Putamen (tissue), 1 donor: ENCODE results near the gene PCDHGA9.
"Not testable (repeated sequence)": the region's sequence is repeated elsewhere in the genome, so short reads cannot be mapped to it uniquely, and the experiment has no call there.

Experiments used
- DNase-seq: peaks from one replicate; pipeline ENCODE4 v3.0.0-alpha.2; 2016; ENCODE audit warnings: low spot score

PCDHGA9 gene

DNA sequence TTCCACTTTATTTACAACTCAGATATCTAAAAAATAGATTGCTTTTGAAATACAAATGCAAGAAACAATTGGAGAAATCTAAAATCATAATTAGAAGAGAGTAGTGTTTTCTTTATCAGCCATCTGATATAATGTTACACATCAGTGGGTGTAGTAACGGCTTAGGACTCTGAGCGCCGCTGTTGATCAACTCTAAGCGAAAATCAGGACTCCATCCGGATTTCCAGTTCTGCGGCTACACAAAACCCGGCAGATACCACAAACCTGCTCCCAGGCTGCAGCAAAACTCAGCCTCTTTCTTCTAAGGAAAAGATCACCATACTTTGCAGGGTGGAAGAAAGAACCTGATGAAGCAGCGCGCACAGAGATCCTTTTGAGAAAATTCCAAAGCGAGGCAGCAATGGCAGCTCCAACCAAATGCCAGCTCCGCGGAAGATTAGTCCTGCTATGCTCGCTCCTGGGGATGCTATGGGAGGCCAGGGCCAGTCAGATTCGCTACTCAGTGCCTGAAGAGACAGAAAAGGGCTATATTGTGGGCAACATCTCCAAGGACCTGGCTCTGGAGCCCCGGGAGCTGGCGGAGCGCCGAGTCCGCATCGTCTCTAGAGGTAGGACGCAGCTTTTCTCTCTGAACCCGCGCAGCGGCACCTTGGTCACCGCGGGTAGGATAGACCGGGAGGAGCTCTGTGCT, at the start of gene PCDHGA9:
TSS of gene PCDHGA9 (plus strand) at position 226 of the 691 bp plus-strand sequence. CDS start at position 401, 175 bp downstream.
- no peak for DNase-seq

DNA sequence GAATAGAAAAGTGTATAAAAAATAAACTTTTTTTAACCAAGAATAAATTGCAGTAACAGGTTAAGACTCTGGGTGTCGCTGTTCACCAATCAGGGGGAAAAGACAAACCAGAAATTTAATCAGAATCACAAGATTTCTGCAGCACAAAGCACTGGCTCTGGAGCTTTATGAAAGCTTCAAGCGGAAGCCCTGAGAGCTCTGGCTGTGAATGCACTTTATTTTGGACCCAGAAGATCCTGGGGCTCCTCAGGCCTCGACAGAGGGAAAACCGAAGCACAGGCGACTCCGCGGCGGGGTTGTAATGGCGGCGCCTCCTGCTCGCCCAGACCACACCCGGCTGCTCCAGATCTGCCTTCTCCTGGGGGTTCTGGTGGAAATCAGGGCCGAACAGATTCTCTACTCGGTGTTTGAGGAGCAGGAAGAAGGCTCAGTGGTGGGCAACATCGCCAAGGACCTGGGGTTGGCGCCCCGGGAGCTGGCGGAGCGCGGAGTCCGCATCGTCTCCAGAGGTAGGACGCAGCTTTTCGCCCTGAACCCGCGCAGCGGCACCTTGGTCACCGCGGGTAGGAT, 47.6 kb upstream of the PCDHGA9 start, which contains the start of gene PCDHGA4:
TSS of gene PCDHGA4 (plus strand) at position 122 of the 570 bp plus-strand sequence. CDS start at position 209, 87 bp downstream.
- DNase-seq = no peak

DNA sequence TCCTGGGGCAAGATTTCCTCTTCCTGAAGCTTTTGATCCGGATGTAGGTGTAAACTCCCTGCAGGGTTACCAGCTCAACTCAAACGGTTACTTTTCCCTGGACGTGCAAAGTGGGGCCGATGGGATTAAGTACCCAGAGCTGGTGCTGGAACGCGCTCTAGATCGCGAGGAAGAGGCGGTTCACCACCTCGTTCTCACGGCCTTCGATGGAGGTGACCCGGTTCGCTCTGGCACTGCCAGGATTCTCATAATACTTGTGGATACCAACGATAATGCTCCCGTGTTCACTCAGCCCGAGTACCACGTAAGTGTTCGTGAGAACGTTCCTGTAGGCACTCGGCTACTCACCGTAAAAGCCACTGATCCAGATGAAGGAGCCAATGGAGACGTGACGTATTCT, 46.9 kb upstream of the PCDHGA9 start:
- no peak for DNase-seq

DNA sequence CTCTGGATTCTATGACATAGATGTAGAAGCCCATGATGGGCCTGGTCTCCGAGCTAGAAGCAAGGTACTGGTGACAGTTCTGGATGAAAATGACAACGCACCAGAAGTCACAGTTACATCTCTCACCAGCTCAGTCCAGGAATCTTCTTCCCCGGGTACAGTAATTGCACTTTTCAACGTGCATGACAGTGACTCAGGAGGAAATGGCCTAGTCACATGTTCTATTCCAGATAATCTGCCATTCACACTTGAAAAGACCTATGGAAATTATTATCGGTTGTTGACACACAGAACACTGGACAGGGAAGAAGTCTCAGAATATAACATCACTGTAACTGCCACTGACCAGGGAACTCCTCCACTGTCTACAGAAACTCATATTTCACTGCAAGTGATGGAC, 46.4 kb upstream of the PCDHGA9 start:
- no peak for DNase-seq

DNA sequence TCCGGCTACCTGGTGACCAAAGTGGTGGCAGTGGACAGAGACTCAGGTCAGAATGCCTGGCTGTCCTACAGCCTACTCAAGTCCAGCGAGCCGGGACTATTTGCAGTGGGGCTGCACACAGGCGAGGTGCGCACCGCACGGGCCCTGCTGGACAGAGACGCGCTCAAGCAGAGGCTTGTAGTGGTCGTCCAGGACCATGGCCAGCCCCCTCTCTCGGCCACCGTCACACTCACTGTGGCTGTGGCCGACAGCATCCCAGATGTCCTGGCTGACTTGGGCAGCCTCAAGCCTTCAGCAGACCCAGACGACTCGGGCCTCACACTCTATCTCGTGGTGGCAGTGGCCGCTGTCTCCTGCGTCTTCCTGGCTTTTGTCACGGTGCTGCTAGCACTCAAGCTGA, 45.6 kb upstream of the PCDHGA9 start:
- DNase-seq = no peak

DNA sequence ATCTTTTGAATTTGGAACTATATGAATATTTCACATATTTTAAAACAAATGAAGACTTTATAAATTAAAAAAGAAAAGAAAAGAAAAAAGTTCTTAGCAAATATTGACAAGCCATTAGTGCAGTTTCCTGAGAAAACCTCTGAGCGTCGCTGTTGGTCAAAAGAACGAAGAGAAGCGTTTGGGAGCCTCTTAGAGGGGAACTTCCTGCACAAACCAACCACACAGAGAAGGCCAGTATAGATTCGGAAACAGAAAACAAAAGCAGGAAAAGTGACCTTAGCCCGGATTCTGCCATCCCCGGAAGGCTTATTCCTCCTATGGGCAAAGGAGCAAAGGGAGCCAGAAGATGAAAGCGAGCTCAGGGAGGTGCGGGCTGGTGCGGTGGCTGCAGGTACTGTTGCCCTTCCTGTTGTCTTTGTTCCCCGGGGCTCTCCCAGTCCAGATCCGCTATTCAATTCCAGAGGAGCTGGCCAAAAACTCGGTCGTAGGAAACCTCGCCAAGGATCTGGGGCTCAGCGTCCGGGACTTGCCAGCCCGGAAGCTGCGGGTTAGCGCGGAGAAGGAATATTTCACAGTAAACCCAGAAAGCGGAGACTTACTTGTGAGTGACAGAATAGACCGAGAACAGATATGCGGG, 42.7 kb upstream of the PCDHGA9 start, which contains the start of gene PCDHGB2:
TSS of gene PCDHGB2 (plus strand) at position 205 of the 637 bp plus-strand sequence. CDS start at position 347, 142 bp downstream.
- DNase-seq = no peak

DNA sequence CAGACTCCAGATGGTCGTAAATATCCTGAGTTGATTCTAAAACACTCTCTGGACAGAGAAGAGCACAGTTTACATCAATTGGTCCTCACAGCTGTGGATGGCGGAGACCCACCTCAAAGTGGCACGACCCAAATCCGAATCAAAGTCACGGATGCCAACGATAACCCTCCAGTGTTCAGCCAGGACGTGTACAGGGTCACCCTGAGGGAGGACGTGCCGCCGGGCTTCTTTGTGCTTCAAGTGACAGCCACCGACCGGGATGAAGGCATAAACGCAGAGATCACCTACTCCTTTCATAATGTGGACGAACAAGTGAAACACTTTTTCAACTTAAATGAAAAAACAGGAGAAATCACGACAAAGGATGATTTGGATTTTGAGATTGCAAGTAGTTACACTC, 41.9 kb upstream of the PCDHGA9 start:
- DNase-seq = no peak

DNA sequence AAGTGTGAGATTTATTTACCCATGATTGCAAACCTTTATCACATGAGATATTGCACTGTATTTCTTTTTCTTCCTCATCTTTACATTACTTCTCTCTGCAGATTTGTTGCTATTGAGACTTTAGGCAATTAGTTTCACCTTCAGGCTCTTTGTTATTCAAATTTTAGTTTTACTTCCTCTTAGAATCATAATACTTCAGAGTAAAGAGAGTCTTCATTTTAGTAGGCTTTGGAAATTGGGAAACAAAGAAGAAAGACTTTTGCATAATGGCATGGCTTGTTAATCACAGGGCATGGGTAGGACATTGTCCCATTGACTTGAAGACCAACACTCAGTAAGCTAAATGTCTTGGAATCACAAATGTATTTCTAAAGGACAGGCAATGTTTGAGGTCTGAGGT, 39.9 kb upstream of the PCDHGA9 start:
- DNase-seq = no peak

DNA sequence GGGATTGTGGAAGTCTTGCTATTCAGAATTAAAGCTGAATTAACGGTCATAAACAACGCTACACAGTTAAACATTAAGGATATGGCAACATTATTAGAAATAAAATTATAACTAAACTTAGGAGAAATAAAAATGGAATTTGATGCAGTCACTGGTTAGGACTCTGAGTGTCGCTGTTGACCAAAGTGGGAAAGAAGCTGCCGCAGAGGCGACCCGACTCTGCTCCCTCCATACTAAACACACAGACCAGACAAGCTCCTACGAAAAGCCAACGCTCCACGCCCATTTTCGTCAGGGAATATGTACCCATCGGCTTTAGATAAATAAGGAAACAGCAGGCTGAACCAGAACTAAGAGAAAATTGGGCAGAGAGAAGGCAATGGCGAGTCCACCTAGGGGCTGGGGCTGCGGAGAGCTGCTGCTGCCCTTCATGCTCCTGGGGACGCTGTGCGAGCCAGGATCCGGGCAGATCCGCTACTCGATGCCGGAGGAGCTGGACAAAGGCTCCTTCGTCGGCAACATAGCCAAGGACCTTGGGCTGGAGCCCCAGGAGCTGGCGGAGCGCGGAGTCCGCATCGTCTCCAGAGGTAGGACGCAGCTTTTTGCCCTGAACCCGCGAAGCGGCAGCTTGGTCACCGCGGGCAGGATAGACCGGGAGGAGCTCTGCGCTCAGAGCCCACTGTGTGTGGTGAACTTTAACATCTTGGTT, 38.5 kb upstream of the PCDHGA9 start, which contains the start of gene PCDHGA5:
TSS of gene PCDHGA5 (plus strand) at position 211 of the 709 bp plus-strand sequence. CDS start at position 380, 169 bp downstream.
- no peak for DNase-seq

DNA sequence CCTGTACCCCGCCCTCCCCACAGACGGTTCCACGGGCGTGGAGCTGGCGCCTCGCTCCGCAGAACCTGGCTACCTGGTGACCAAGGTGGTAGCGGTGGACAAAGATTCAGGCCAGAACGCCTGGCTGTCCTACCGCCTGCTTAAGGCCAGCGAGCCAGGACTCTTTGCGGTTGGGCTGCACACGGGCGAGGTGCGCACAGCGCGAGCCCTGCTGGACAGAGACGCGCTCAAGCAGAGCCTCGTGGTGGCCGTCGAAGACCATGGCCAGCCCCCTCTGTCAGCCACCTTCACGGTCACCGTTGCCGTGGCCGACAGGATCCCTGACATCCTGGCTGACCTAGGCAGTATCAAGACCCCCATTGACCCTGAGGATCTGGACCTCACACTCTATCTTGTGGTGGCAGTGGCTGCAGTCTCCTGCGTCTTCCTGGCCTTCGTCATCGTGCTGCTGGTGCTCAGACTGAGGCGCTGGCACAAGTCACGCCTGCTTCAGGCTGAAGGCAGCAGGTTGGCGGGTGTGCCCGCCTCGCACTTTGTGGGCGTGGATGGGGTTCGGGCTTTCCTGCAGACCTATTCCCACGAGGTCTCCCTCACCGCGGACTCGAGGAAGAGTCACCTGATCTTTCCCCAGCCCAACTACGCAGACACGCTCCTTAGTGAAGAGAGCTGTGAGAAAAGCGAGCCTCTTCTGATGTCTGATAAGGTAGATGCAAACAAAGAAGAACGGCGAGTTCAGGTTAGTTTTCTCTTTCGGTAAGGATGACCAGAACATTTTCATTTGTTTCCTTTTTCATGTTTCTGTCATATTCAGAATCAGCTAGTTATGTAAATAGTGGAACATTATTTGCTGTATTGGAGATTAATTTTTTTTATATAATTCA, 36.3 kb upstream of the PCDHGA9 start:
- DNase-seq = no peak

DNA sequence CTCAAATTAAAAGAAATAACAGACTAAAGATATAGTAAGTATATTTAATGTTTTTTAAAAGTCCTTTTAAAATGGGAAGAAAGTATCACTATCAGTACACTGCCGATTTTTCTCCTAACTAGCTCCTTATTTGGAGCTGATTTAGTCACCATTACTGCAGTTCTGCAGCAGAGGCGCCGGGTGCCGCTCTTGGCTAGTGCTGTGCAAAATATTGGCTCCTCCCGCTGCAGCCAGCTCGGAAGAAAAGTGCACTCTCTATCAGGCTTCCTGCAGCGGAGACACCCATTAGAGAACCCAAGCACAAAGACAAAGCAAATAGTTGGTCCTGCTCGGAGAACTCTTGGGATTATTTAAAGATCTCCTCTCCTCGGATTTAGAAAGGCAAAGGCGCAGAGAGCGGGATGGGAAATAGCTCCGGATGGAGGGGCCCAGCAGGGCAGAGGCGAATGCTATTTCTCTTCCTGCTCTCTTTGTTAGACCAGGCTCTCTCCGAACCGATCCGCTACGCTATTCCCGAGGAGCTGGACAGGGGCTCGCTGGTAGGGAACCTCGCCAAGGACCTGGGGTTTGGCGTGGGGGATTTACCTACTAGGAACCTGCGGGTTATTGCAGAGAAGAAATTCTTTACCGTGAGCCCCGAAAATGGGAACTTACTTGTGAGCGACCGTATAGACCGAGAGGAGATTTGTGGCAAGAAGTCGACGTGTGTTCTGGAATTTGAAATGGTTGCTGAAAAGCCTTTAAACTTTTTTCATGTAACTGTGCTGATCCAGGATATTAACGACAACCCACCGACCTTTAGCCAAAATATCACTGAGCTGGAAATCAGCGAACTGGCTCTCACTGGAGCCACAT, 32.4 kb upstream of the PCDHGA9 start, which contains the start of gene PCDHGB3:
TSS of gene PCDHGB3 (plus strand) at position 249 of the 855 bp plus-strand sequence. CDS start at position 402, 153 bp downstream.
- DNase-seq = no peak

DNA sequence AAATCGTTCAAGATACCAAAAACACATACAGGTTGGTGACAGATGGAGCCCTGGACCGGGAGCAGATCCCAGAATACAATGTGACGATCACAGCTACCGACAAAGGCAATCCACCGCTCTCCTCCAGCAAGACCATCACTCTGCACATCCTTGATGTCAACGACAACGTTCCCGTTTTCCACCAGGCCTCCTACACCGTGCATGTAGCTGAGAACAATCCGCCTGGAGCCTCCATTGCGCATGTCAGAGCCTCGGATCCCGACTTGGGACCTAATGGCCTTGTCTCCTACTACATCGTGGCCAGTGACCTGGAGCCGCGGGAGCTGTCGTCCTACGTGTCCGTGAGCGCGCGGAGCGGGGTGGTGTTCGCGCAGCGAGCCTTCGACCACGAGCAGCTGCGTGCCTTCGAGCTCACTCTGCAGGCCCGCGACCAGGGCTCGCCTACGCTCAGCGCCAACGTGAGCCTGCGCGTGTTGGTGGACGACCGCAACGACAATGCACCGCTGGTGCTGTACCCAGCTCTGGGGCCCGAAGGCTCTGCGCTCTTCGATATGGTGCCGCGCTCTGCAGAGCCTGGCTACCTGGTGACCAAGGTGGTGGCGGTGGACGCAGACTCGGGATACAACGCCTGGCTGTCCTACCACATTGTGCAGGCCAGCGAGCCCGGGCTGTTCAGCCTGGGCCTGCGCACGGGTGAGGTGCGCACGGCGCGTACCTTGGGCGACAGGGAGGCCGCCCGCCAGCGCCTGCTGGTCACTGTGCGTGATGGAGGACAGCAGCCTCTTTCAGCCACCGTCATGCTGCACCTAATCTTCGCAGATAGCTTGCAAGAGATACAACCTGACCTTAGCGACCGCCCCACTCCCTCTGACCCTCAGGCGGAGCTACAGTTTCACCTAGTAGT, 30.8 kb upstream of the PCDHGA9 start:
- DNase-seq = no peak

DNA sequence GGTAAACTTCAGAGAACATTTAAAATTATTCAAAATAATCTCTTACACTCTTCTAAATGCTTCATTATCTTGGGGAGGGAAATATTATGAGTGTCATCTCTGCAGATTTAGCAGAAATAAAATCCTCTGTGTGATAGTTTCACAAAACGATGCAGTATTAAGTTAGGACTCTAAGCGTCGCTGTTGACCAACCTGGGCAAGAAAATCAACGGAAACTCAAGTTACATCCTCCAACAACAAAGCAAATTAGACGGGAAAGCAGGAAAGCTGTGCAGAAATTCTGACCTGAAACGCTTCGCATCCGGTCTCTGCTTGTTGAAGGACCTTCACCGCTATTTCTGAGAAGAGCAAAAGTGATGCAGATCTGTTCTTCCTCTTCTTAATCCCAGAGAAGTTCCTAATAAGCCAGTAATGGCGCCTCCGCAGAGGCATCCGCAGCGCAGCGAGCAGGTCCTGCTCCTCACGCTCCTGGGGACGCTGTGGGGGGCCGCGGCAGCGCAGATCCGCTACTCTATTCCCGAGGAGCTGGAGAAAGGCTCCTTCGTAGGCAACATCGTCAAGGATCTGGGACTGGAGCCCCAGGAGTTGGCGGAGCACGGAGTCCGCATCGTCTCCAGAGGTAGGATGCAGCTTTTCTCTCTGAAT, 28.8 kb upstream of the PCDHGA9 start, which contains the start of gene PCDHGA6:
TSS of gene PCDHGA6 (plus strand) at position 219 of the 645 bp plus-strand sequence. CDS start at position 412, 193 bp downstream.
- no peak for DNase-seq

DNA sequence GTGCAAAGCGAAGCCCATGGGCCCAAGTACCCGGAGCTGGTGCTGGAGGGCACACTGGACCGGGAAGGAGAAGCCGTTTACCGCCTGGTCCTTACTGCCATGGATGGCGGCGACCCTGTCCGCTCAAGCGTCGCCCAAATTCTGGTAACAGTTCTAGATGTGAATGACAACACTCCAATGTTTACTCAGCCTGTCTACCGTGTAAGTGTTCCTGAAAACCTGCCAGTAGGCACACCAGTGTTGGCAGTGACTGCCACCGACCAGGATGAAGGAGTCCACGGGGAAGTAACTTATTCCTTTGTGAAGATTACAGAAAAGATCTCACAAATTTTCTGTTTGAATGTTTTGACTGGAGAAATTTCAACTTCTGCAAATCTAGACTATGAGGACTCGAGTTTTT, 28.0 kb upstream of the PCDHGA9 start:
- DNase-seq = no peak

DNA sequence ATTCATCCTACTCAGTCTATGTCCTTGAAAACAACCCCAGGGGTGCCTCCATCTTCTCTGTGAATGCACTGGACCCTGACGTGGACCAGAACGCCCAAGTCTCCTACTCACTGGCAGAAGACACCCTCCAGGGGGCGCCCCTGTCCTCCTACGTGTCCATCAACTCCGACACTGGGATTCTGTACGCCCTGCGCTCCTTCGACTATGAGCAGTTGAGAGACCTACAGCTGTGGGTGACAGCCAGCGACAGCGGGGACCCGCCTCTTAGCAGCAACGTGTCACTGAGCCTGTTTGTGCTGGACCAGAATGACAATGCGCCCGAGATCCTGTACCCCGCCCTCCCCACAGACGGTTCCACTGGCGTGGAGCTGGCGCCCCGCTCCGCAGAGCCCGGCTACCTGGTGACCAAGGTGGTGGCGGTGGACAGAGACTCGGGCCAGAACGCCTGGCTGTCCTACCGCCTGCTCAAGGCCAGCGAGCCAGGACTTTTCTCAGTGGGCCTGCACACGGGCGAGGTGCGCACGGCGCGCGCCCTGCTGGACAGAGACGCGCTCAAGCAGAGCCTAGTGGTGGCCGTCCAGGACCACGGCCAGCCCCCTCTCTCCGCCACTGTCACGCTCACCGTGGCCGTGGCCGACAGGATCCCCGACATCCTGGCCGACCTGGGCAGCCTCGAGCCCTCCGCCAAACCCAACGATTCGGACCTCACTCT, 27.0 kb upstream of the PCDHGA9 start:
- not testable (repeated sequence) for DNase-seq

DNA sequence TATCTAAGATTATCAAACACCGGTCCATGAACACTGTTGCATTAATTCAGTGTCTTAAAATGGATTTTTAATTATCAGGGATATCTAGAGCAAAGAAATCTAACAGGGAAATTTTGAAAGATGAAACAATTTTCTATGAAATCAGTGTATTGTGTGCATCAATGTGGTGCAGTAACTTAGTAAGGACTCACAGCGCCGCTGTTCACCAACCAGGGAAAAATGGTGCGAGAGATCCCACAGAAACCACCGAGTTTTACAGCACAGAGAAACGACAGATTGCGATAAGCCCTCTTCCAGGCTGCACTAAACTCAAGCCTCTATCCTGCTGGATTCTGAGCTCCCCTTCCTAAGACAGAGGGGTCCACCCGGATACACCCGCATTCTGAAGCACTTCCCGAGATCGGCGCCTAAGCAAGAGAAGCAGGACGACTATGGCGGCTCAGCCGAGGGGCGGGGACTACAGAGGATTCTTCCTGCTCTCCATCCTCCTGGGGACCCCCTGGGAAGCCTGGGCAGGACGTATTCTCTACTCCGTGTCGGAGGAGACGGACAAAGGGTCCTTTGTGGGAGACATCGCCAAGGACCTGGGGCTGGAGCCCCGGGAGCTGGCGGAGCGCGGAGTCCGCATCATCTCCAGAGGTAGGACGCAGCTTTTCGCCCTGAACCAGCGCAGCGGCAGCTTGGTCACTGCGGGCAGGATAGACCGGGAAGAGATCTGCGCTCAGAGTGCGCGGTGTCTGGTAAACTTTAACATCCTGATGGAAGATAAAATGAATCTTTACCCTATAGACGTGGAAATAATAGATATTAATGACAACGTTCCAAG, 19.9 kb upstream of the PCDHGA9 start, which contains the start of gene PCDHGA7:
TSS of gene PCDHGA7 (plus strand) at position 274 of the 826 bp plus-strand sequence. CDS start at position 432, 158 bp downstream.
- no peak for DNase-seq

DNA sequence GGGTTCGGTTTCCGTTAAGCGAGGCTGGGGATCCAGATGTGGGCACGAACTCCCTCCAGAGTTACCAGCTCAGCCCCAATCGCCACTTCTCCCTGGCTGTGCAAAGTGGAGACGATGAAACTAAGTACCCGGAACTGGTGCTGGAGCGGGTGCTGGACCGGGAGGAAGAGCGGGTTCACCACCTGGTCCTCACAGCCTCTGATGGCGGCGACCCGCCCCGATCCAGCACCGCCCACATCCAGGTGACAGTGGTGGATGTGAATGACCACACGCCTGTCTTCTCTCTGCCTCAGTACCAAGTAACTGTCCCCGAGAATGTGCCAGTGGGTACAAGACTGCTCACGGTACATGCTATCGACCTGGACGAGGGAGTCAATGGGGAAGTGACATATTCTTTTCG, 19.2 kb upstream of the PCDHGA9 start:
- DNase-seq = no peak
